Nucleus accumbens (tissue), 56 donors: ENCODE data around the gene DLX5.
"Not testable (repeated sequence)": the region's sequence is repeated elsewhere in the genome, so short reads cannot be mapped to it uniquely, and the experiment has no call there.

Experiments used
- DNase-seq, 56 donors: peaks; one replicate each; lab custom pipeline; 2025; lab: John Stamatoyannopoulos, UW

DLX5 gene

DNA sequence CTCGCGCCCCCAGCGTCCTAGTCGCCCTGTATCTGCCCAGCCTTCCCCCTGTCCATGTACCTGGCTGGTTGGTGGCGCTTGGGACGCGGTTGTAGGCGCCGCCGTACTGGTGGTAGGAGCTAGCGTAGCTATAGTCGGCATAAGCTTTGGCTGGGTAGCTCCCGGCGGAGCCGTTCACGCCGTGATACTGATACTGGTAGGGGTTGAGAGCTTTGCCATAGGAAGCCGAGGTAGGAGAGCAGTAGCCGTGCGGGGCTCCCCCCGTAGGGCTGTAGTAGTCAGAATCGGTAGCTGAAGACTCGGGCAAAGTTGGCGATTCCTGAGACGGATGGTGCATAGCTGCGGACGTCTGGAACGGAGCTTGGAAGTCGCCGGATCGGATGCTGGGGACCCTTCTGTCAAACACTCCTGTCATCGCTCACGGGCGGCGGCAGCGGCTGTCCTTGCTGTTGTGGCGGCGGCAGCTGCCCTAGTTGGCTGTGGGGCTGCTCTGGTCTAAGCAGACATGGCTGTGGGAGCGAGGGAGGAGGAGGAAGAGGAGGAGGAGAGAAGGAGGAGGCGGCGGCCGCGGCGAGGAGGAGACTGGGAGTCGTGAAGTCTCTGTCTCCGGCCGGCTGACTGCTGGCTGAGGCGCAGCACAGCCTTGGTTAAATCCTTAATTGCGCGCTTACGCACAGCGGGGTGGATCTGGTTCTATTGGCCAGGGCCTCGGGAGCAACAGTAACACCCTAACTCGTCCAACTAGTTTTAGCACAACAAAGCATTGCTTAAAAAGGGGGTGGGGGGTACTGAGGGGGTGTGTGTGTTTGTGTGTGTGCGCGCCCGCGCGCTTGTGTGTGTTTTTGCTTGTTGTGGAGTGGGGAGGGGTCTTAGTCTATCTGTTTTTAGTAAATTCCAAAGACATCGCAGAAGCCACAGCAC is at the start of gene DLX5:
DLX5 (minus strand) TSS at position 623 of the 921 bp plus-strand sequence; CDS start at position 415, 208 bp downstream.
- peak in 29 of 56 donors; percentile 37 to 81 (median 59) for DNase-seq

GRCh38 chr7:97072025-97072424 is 47.4 kb upstream of the DLX5 start:
- DNase-seq, result not testable (repeated sequence)

DNA sequence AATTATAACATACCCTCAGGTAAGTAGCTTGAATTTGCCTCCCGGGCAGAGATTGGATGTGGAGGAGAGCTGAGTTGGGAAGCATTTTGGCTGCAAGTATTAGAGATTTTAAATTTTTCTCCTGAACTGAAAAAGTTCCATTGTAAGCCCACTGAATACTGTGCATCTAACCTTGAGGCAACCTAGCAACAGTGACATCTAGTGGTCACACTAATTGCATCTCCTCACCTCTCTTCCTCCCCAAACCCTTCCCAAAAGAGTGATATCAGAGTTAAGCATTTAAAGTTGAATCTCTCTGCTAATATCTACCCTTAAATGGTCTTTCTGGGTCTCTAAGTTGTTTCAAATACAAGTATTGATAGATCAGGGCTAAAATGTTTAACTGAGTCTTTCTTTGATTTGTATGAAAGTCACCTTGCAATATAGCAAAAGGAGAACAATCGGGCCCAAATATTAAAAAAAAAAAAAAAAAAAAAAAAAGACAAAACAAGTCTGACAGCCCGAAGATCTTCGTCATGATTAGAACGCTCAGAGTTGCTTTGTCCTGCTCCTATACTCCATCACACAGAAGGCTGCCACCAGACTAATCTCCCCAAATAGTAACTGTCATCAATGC is 40.4 kb upstream of the DLX5 start:
- DNase-seq, result peak in 5 of 56 donors; percentile 0 to 17 (median 1)

GRCh38 chr7:97064020-97064419 is 39.4 kb upstream of the DLX5 start:
- no peak for DNase-seq

DNA sequence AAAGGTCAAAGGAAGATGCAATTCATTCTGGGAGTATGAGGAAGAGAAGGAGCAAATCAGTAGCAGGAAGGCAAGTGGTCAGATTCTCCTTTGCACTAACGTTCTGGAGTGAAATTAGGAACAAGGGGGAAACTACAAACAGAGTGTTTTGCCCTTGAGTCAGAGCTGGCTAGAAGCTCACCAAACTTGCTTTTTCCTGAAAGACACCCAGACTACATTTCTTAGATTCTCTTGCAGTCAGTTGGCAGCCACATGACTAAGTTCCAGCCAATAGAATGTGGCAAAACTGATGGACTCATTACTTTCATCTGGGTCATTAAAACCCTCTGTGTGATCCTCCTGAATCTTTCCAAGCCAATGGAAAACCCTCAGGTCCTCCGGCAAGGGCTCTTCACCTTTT is 18.6 kb upstream of the DLX5 start:
- no peak for DNase-seq

DNA sequence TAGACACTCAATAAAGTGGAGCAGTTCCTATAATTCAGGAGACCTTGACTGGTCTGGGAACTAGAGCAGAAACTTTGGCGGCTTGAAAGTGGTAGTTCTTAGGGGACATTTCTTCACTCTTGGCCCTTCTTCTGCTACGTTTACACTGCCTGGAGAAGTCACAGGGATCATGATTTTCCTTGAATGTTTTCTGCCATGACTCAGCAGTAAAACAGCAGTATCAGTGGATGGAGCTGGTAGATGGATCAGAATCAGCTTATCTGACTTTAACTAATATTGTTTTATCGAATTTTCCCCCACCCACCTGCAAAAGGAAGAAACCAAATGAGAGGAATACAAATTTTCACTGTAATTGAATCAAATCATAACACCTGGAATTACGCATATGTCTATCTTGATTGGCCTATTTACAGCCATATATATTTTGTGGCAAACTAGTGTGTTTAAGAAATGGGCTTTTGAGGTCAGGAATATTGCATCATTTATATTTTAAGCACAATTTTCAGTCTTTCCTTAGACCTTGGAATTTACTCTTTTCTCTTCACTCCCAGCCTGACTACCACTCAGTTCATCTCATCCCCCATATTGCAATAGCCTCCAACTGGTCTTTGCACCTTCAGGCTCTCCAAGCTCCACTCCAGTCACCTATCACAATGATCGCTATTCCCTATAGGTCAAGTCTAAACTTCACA is 14.9 kb upstream of the DLX5 start:
- no peak for DNase-seq

DNA sequence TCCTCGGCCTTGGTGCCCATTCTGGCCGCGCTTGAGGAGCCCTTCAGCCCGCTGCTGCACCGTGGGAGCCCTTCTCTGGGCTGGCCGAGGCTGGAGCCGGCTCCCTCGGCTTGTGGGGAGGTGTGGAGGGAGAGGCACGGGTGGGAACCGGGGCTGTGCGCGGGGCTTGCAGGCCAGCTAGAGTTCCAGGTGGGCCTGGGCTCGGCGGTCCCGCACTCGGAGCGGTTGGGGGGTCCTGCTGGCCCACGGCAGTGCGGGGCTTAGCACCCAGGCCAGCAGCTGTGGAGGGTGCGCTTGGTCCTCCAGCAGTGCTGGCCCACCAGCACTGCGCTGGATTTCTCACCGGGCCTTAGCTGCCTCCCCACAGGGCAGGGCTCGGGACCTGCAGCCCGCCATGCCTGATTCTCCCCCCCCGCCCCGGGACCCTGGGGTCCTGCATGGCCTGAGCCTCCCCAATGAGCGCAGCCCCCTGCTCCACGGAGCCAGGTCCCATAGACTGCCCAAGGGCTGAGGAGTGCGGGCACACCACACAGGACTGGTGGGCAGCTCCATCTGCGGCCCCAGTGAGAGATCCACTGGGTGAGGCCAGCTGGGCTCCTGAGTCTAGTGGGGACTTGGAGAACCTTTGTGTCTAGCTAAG is 9.7 kb upstream of the DLX5 start:
- DNase-seq, result not testable (repeated sequence)

- DNase-seq, result peak in 50 of 56 donors; percentile 25 to 89 (median 64)
Measured at GRCh38 chr7:97027427-97028234, 3.0 kb upstream of the DLX5 start.

GRCh38 chr7:97026715-97027426 is 2.2 kb upstream of the DLX5 start:
- peak in 3 of 56 donors; percentile 25 to 43 (median 33) for DNase-seq

- DNase-seq, result peak in 8 of 56 donors; percentile 22 to 41 (median 28)
Measured at GRCh38 chr7:97025983-97026714, 1.5 kb upstream of the DLX5 start.

DNA sequence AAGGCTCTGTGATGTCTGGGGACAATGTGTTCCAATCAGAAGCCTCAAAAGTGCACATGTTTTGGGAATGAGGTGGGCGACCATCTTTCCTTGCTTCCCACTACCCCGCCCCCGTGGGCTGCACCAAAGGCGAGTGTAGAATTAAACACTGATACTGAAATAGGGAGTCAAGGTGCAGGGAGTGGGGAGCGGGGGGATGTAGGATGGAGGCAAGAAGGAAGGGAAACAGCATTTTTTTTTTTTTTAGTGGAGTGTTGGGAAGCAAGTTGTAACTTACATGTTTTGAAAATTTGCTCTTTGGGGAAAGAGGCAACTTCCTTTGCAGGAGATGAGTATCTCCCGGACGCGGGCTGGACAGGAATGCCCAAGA is 484 bp upstream of the DLX5 start:
- DNase-seq, result peak in 3 of 56 donors; percentile 21 to 45 (median 31)

- DNase-seq, result no peak
Measured at GRCh38 chr7:97022491-97023306, 1.9 kb downstream of the DLX5 start.

- DNase-seq, result peak in 4 of 56 donors; percentile 28 to 55 (median 48)
Measured at GRCh38 chr7:97021747-97022490, 2.7 kb downstream of the DLX5 start.

GRCh38 chr7:97020996-97021746 is 3.5 kb downstream of the DLX5 start:
- DNase-seq, result peak in 1 of 56 donors; percentile 15

GRCh38 chr7:97020601-97020995 is 4.0 kb downstream of the DLX5 start:
- DNase-seq, result no peak

DNA sequence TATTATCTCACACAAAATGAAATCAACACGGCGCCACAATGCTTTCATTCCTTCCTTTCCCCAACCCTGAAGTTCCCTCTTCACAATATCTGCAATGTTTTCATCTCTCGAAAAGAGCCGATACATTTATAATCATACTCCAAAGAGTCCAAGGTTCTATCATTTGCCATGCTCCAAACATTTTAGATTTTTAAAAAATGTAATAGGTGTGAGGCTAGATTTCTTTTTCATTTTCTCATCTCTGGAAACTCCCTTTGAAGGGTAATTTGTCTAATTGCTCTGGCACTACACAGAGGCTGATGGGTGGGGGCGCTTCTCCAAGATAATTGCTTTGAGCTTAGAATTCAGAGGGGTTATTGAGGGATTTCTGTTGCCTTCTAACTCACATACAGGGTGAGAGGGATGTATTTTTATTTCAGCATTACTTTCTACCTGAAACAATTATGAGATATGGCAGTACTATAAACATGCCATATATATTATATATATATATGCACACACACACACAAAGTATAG is 4.9 kb downstream of the DLX5 start:
- peak in 1 of 56 donors; percentile 52 for DNase-seq
